ENCODE results near the gene JDP2.

- no peak for TF ChIP-seq CTCF (IDR thresholded peaks at IDR 0.05; ENCODE audit: low read length)
- TF ChIP-seq EZH2 (IDR thresholded peaks at IDR 0.05; ENCODE audit: borderline replicate concordance, low read length) = no peak
Observed at GRCh38 chr14:75521415-75522199, 93.8 kb downstream of the JDP2 start.

Measured in OCI-LY1 (cell line).